NCI-H2029 treated with DMSO at 0.1 percent for 48 hours (cell line): ENCODE results near the gene SCAF4.
"Not testable (repeated sequence)": the region's sequence is repeated elsewhere in the genome, so short reads cannot be mapped to it uniquely, and the experiment has no call there.

Experiments
- DNase-seq: peaks from one replicate; lab custom pipeline; 2025; lab: John Stamatoyannopoulos, UW

The SCAF4 gene

DNA sequence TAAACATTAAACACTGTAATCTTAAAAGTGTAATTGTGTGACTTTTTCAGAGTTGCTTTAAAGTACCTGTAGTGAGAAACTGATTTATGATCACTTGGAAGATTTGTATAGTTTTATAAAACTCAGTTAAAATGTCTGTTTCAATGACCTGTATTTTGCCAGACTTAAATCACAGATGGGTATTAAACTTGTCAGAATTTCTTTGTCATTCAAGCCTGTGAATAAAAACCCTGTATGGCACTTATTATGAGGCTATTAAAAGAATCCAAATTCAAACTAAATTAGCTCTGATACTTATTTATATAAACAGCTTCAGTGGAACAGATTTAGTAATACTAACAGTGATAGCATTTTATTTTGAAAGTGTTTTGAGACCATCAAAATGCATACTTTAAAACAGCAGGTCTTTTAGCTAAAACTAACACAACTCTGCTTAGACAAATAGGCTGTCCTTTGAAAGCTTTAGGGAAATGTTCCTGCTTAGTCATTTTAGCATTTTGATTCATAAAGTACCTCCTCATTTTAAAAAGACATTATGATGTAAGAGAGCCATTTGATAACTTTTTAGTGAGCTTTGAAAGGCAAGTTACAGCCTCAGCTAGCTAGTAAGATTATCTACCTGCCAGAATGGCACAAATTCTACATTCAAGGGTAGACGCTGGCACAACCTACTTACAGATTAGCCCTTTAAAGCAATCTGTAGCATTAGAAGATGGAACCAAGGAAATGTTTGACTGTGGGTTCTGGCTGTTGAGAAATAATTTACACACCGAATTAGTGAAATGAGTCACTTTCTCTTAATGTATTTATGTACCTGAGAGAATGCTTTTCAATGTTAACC, 63.0 kb downstream of the SCAF4 start:
- DNase-seq = no peak

DNA sequence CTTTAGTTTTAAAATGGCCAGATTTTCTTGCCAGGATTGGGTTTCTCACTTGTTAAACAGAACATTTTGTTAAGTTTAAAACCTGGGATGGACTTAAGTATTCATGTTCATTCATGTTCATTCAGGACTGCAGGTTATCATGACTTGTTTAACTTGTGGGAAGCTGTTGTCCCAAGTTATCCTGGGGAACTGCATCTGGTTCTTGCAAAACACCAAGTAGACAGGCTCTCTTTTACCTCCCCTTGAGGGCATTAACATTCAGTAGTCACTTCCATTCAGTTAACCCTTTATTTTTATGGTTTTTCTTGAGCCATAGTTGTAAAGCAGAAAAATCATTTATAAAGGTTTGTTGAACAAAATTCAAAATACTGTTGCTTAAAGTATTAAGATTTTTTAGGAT, 64.3 kb downstream of the SCAF4 start:
- DNase-seq = no peak

- no peak for DNase-seq
These were observed 64.8 kb downstream of the SCAF4 start for GRCh38 chr21:31667132-31667531.

GRCh38 chr21:31666445-31667010, 65.4 kb downstream of the SCAF4 start:
- DNase-seq = no peak

DNA sequence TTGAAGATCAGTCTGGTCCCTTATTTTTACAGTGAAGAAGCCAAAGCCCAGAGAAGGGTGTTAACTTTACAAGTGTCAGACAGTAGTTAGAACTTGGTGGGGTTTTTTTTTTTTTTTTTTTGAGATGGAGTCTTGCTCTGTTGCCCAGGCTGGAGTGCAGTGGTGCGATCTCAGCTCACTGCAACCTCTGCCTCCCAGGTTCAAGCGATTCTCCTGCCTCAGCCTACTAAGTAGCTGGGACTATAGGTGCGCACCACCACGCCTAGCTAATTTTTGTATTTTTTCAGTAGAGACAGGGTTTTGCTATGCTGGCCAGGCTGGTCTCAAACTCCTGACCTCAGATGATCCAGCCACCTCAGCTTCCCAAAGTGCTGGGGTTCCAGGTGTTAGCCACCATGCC, 66.0 kb downstream of the SCAF4 start:
- not testable (repeated sequence) for DNase-seq

- no peak for DNase-seq
These were observed 66.5 kb downstream of the SCAF4 start for GRCh38 chr21:31665397-31665796.

DNA sequence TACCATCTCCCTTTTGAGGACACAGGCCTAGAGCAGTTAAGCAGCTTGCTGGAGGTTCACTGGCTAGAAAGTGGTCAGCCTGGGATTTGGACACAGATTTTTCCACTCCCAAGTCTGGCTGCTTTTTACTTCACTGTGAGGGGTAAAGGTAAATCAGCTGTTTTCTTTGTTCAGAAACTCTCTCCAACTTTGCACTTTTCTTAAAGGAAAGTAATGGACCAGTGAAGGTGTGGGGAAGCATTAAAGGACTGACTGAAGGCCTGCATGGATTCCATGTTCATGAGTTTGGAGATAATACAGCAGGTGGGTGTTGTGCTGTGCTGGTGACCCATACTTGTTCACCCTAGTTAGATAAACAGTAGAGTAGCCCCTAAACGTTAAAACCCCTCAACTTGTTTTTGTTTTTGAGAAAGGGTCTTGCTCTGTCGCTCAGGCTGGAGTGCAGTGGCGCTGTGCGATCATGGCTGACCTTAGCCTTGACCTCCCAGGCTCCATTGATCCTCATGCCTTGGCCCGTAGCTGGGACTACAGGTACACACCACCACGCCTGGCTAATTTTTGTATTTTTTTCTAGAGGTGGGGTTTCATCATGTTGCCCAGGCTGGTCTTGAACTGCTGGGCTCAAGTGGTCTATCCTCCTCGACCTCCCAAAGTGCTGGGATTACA, 68.2 kb downstream of the SCAF4 start:
- DNase-seq = no peak

DNA sequence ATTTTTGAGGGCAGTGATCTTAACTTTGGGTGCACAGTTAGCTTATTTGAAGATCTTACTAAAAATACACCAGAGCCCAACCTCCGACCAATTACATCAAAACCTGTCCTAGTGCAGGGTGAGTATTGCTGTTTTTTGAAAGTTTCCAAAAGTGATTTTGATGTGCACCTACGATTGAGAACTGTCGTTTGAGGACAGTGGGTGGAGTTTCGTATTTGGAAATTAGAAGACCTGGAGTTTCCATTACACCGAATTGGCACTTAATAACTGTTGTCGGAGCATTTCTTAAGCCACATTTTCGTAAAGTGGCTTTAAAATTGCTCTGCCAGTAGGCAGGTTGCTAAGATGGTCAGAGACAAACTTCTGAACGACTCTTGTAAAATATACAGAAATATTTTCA, 71.3 kb downstream of the SCAF4 start:
- DNase-seq = no peak

GRCh38 chr21:31660259-31660565, 71.7 kb downstream of the SCAF4 start:
- DNase-seq = no peak

DNA sequence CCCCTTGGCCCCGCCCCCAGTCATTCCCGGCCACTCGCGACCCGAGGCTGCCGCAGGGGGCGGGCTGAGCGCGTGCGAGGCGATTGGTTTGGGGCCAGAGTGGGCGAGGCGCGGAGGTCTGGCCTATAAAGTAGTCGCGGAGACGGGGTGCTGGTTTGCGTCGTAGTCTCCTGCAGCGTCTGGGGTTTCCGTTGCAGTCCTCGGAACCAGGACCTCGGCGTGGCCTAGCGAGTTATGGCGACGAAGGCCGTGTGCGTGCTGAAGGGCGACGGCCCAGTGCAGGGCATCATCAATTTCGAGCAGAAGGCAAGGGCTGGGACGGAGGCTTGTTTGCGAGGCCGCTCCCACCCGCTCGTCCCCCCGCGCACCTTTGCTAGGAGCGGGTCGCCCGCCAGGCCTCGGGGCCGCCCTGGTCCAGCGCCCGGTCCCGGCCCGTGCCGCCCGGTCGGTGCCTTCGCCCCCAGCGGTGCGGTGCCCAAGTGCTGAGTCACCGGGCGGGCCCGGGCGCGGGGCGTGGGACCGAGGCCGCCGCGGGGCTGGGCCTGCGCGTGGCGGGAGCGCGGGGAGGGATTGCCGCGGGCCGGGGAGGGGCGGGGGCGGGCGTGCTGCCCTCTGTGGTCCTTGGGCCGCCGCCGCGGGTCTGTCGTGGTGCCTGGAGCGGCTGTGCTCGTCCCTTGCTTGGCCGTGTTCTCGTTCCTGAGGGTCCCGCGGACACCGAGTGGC, 72.2 kb downstream of the SCAF4 start, which contains the start of gene SOD1:
TSS of gene SOD1 (plus strand) at position 158 of the 723 bp plus-strand sequence. CDS start at position 235, 77 bp downstream.
- peak; percentile 83 for DNase-seq

DNA sequence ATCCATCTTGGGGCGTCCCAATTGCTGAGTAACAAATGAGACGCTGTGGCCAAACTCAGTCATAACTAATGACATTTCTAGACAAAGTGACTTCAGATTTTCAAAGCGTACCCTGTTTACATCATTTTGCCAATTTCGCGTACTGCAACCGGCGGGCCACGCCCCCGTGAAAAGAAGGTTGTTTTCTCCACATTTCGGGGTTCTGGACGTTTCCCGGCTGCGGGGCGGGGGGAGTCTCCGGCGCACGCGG, 72.7 kb downstream of the SCAF4 start:
- no peak for DNase-seq

DNA sequence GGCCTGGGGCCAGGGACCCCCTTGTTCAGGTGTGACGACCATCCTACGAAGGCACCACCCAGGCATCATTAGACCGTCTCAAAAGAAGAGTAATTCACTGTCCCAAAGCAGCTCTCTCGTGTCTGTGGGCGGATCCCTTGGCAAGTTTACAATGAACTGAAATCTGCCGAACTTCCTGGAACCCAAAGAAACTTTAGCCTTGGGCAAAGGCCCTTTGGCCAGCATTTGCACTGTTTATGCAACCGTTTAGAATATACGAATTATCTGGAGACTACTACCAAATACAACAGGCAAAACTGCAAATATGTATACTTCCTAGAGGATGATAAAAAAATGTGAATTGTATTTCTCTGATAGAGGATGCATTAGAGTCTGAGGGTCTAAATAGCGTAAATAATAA, 73.9 kb downstream of the SCAF4 start:
- DNase-seq = no peak

GRCh38 chr21:31656199-31657095, 75.5 kb downstream of the SCAF4 start:
- no peak for DNase-seq

DNA sequence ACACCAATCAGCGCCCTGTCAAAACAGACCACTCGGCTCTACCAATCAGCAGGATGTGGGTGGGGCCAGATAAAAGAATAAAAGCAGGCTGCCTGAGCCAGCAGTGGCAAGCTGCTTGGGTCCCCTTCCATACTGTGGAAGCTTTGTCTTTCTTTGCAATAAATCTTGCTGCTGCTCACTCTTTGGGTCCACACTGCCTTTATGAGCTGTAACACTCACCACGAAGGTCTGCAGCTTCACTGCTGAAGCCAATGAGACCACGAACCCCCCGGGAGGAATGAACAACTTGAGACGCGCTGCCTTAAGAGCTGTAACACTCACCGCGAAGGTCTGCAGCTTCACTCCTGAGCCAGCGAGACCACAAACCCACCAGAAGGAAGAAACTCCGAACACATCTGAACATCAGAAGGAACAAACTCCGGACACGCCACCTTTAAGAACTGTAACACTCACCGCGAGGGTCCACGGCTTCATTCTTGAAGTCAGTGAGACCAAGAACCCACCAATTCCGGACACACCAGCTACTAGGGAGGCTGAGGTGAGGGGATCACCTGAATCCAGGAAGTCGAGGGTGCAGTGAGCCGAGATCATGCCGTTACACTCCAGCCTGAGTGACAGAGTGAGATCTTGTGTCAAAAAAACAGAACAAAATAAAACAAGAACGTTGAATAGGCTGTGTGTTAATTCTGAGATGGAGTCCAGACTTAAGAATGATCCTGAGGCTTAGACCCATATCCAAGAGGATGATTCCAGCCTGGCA, 76.9 kb downstream of the SCAF4 start:
- not testable (repeated sequence) for DNase-seq

GRCh38 chr21:31654340-31654739, 77.6 kb downstream of the SCAF4 start:
- DNase-seq = no peak

- not testable (repeated sequence) for DNase-seq
These were observed 80.4 kb downstream of the SCAF4 start for GRCh38 chr21:31651491-31651890.

GRCh38 chr21:31650930-31651329, 81.0 kb downstream of the SCAF4 start:
- no peak for DNase-seq

DNA sequence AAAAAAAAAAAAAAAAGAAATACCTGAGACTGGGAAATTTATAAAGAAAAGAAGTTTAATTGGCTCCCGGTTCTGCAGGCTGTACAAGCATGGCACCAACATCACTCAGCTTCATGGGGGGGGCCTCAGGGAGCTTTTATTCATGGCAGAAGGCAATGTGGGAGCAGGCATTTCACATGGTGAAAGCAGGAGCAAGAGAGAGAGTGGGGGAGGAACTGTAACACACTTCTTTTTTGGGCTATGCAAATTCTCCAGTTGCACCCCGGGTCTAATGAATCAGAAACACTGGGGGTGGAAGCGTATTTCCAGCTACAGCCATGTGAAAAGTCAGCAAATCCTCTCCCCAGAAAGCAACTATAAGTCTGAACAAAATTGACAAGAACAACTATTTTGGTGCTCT, 84.3 kb downstream of the SCAF4 start:
- no peak for DNase-seq

- DNase-seq = no peak
These were observed 87.3 kb downstream of the SCAF4 start for GRCh38 chr21:31644643-31645042.

DNA sequence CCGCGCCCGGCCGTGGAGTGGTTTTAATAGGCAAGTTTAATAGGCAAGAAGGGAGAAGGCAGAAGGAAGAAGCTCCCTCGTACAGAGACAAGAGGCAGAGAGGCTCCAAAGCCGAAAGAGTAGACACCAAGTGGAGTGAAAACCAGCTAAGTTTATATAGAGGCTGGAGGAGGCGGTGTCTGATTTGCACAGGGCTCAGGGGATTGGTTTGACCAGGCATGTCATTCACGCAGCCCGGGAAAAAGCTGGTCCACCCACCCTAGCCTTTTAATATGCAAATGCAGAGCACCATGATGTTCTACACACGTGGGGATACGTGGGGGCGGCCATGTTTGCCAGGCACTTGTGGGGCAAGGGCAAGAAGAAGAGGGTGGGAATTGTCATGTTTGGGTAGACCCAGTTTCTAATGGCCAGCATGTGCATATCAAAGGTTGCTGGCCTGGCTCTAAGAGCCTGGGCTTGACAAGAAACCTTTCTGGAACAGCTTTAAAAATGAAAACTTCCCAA, 90.4 kb downstream of the SCAF4 start:
- DNase-seq = no peak

DNA sequence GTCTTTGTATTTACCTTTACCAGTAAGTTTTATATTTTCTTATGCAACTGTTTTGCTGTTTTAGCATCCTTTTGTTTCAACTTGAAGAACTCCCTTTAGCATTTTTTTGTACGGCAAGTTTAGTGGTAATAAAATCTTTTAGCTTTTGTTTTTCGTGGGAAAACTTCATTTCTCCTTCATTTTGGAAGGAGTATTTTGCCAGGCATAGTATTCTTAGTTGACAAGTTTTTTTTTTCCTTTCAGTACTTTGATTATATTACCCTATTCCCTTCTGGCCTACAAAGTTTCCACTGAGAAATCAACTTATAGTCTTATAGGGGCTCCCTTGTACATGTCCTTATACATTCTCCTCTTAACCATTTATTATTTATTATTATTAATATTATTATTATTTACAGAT, 95.0 kb downstream of the SCAF4 start:
- no peak for DNase-seq
